Neural progenitor cell (in vitro differentiated cells): ENCODE data around the gene TMSB4X.
"Not testable (repeated sequence)": the region's sequence is repeated elsewhere in the genome, so short reads cannot be mapped to it uniquely, and the experiment has no call there.

Source experiments
- EZH2 ChIP-seq: fragments of 200-600 bp; sonication (generic); IDR thresholded peaks from 2 replicates; pipeline ENCODE4 v1.6.1; 2017; ENCODE audit warnings: antibody characterized with exemption, mild to moderate bottlenecking, moderate library complexity
- TF ChIP-seq, protein P1 (sequence below): fragments of 200-600 bp; sonication (generic); IDR thresholded peaks from 2 replicates; pipeline ENCODE4 v1.5.1; 2017; ENCODE audit warnings: antibody characterized with exemption, mild to moderate bottlenecking

DNA sequence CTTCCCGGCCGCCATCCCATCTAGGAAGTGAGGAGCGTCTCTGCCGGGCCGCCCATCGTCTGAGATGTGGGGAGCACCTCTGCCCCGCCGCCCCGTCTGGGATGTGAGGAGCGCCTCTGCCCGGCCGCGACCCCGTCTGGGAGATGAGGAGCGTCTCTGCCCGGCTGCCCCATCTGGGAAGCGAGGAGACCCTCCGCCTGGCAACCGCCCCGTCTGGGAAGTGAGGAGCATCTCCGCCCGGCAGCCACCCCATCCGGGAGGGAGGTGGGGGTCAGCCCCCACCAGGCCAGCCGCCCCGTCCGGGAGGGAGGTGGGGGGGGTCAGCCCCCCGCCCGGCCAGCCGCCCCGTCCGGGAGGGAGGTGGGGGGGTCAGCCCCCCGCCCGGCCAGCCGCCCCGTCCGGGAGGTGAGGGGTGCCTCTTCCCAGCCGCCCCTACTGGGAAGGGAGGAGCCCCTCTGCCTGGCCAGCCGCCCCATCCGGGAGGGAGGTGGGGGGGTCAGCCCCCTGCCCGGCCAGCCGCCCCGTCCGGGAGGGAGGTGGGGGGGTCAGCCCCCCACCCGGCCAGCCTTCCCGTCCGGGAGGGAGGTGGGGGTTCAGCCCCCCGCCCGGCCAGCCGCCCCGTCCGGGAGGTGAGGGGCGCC is 11.6 kb upstream of the TMSB4X start:
- TF ChIP-seq, protein P1, sequence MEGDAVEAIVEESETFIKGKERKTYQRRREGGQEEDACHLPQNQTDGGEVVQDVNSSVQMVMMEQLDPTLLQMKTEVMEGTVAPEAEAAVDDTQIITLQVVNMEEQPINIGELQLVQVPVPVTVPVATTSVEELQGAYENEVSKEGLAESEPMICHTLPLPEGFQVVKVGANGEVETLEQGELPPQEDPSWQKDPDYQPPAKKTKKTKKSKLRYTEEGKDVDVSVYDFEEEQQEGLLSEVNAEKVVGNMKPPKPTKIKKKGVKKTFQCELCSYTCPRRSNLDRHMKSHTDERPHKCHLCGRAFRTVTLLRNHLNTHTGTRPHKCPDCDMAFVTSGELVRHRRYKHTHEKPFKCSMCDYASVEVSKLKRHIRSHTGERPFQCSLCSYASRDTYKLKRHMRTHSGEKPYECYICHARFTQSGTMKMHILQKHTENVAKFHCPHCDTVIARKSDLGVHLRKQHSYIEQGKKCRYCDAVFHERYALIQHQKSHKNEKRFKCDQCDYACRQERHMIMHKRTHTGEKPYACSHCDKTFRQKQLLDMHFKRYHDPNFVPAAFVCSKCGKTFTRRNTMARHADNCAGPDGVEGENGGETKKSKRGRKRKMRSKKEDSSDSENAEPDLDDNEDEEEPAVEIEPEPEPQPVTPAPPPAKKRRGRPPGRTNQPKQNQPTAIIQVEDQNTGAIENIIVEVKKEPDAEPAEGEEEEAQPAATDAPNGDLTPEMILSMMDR: not testable (repeated sequence)
- not testable (repeated sequence) for TF ChIP-seq EZH2
